Right forelimb (tissue), 1 donor: ENCODE results near the gene ENSA.
"Not testable (repeated sequence)": the region's sequence is repeated elsewhere in the genome, so short reads cannot be mapped to it uniquely, and the experiment has no call there.

ENCODE experiments used
- DNase-seq: peaks from one replicate; pipeline ENCODE4 v3.0.0-alpha.2; 2018

The ENSA gene

GRCh38 chr1:150621497-150622302, 7.7 kb downstream of the ENSA start:
- DNase-seq, result no peak

GRCh38 chr1:150620919-150621318, 8.5 kb downstream of the ENSA start:
- no peak for DNase-seq

- no peak for DNase-seq
These were observed 9.6 kb downstream of the ENSA start for GRCh38 chr1:150619576-150620509.

- no peak for DNase-seq
These were observed 13.8 kb downstream of the ENSA start for GRCh38 chr1:150615346-150616201.

- DNase-seq, result no peak
These were observed 16.1 kb downstream of the ENSA start for GRCh38 chr1:150613061-150613920.

GRCh38 chr1:150612014-150612345, 17.4 kb downstream of the ENSA start:
- DNase-seq, result no peak

DNA sequence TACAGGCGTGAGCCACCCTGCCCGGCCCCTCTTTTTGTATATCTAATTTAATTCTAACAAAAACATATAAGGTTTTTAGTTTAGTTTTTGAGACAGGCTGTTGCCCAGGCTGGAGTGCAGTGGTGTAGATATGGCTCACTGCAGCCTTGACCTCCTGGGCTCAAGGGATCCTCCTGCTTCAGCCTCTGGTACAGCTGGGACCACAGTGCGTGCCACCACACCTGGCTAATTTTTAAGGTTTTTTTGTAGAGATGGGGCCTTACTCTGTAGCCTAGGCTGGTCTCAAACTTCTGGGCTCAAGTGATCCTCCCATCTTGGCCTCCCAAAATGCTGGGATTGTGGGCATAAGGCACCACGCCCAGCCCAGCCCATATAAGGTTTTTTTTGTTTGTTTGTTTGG, 18.8 kb downstream of the ENSA start:
- no peak for DNase-seq

DNA sequence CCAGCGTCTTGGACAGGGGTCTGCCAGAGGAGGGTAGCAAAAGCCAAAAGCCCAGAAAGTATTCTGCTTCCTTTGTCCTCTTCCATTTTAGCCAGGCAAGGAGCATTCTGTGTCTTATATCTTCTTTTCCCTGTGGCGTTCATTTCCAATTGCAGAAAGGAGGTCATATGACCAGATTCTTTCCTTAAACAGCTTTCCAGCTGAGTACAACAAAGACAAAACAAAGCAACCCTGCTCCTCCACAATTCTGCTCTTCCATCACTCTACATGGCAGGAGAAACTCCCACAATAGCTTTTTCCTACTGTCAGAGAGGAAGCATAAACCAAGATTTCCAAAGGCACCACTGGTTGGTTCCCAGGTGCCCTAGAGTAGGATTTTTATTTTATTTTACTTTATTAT, 19.7 kb downstream of the ENSA start:
- no peak for DNase-seq

GRCh38 chr1:150606463-150607142, 22.8 kb downstream of the ENSA start:
- no peak for DNase-seq

GRCh38 chr1:150605451-150605731, 24.0 kb downstream of the ENSA start:
- not testable (repeated sequence) for DNase-seq

- no peak for DNase-seq
These were observed 25.2 kb downstream of the ENSA start for GRCh38 chr1:150604226-150604588.

GRCh38 chr1:150603711-150604110, 25.7 kb downstream of the ENSA start:
- DNase-seq, result no peak

- DNase-seq, result not testable (repeated sequence)
These were observed 27.0 kb downstream of the ENSA start for GRCh38 chr1:150602372-150602771.

- no peak for DNase-seq
These were observed 27.9 kb downstream of the ENSA start for GRCh38 chr1:150601540-150601939.

DNA sequence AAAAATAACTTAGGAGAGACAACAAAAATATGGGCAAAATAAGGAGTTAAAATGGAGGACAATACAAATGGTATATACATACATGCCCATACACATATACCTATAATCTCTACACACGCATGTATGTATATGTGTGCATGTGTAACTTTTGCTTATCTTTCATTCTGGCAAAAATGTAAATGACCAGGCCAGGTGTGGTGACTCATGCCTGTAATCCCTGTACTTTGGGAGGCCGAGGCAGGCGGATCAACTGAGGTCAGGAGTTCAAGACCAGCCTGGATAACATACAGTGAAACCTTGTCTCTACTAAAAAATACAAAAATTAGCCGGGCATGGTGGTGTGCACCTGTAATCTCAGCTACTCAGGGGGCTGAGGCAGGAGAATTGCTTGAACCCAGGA, 31.1 kb downstream of the ENSA start:
- DNase-seq, result not testable (repeated sequence)

- DNase-seq, result no peak
These were observed 32.4 kb downstream of the ENSA start for GRCh38 chr1:150596976-150597375.

GRCh38 chr1:150596095-150596892, 33.1 kb downstream of the ENSA start:
- DNase-seq, result no peak

GRCh38 chr1:150582371-150582770, 47.0 kb downstream of the ENSA start:
- DNase-seq, result no peak

GRCh38 chr1:150581962-150582361, 47.5 kb downstream of the ENSA start:
- not testable (repeated sequence) for DNase-seq

- DNase-seq, result not testable (repeated sequence)
These were observed 48.0 kb downstream of the ENSA start for GRCh38 chr1:150581437-150581836.

- not testable (repeated sequence) for DNase-seq
These were observed 48.4 kb downstream of the ENSA start for GRCh38 chr1:150580966-150581365.
